GM19372 (cell line): ENCODE results near the gene AFAP1L1.

Source experiments
- ATAC-seq: cut with Tn5 transposase; IDR thresholded peaks from one replicate; pipeline ENCODE4 v1.9.1; 2021; ENCODE audit warnings: mild to moderate bottlenecking, low read depth, moderate library complexity; ENCODE audit not compliant: unreplicated experiment

The AFAP1L1 gene

GRCh38 chr5:149271716-149272563 lies at the start of gene AFAP1L1:
Gene AFAP1L1, plus strand, starts transcription at chr5:149271859. Its CDS starts 110 bp downstream, at chr5:149271969.
- no peak for ATAC-seq

- ATAC-seq = no peak
These were observed 48.4 kb upstream of the AFAP1L1 start for GRCh38 chr5:149223081-149223848.

DNA sequence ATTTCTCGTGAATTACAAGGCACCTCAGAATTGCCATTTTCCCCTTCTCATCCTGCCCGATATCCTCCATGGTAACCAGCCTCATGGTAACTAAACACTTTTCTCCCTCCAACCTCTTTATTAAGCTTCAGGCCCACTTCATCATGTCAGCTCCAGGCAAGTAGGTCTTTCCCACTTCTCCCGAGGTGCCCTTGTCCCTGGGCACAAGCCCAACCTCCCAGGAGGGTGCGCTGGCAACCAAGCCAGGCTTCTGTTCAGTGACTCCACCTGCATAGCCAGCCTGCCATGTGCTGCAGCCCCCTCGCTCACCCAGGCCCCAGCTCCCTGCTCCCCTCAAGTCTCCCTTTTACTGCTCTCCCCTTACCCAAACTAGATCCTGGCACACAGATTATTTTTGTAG lies 47.4 kb upstream of the AFAP1L1 start:
- no peak for ATAC-seq

DNA sequence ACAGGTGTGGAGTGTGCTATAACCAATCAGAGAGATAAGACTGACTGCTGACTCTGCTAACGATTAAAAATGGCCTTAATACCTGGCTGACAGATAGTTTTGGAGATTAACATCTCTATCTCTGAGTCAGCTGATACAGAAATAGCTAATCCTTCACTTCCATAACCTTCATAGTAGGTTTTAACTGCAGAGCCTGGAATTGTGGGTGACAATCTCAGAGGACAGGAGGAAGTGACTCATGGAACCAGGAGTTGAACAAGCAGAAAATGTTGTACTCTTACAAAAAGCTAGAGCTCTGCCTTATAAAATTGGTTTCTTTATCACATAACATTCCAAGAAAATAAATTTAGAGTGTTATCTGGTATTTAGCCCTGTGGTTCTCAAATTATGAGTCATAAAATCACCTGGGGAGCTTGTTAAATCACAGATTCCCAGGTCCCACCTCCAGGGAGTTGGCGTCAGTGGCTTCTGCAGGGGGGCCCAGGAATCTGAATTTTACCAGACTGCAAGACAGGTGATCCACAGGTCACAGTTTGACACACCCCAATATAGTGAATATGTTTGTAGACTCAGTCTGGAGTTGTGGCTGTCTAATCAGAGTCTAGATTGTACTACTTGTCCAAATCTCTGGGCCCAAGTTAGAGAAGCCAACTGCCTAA lies 44.4 kb upstream of the AFAP1L1 start:
- ATAC-seq = no peak

GRCh38 chr5:149228618-149229297 lies 42.9 kb upstream of the AFAP1L1 start:
- ATAC-seq = no peak

GRCh38 chr5:149229298-149229937 lies 42.2 kb upstream of the AFAP1L1 start:
- no peak for ATAC-seq

GRCh38 chr5:149235841-149236240 lies 35.8 kb upstream of the AFAP1L1 start:
- ATAC-seq = no peak

DNA sequence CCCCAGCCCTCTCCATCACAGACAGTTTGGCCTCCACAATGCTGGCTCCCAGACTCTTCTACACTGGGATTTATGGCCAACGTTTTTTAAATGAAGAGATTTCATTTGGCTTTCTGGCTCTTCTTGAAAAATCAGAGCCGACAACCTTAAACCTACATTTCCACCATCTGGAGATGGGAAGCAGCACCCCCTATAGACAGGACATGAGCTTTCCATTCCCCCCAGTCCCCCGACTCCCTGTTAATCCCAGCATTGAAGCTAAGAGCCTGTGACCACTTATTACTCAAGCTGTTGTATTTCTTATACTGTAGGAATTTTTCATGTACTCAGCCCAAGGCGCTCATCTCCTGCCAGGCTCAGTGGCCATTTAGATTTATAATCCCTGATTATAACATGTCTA lies 34.0 kb upstream of the AFAP1L1 start:
- ATAC-seq = no peak

- ATAC-seq = no peak
These were observed 33.1 kb upstream of the AFAP1L1 start for GRCh38 chr5:149238540-149238939.

DNA sequence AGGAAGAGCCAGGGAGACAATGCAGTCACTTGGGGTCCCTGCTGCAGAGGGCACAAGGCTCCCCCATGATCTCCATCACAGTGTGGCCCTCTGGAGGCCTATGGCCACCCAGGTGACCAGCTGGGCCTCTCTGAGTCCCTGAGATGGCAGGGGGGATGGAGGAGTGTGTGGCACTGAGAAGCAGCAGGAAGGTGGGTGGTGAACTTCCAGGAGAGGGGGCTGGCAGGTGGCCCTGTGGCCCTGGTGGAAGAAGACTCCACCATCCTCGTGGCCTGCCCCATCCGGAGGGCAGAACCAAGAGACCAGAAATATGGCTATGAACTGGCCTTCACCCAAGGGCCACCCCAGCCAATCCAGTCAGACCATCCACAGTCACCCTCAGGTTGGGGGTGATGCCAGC lies 31.7 kb upstream of the AFAP1L1 start:
- no peak for ATAC-seq

DNA sequence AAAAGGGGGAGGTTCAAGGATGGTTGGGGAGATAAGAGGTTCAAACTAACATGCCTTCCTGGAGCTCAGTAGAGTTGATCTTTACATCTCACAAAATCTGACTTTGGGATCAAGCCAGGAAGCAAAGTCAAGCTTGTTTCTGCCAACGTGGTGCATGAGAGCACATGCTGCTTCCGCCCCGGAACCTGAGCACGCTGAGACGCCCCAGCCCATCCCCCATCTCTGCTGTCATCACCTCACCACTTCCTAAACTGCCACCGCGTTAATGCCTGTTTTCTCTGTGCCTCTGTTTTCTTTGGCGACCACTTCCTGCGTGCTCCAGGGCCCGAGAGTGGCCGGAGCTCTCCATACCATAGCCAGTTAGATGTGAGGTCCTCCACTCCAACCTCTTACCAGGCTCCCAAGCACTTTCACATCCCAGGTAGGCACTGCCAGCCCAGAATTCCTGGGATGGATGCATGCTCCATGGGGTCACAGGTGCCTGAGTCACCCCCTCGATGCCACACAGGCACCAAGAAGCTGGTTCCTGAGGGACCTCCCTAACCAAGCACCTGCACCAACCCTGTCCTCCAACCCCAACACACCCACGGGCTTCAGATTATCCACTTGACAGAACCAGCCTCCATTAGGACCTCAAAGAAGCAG lies 31.2 kb upstream of the AFAP1L1 start:
- no peak for ATAC-seq

- no peak for ATAC-seq
These were observed 29.3 kb upstream of the AFAP1L1 start for GRCh38 chr5:149242339-149242738.

GRCh38 chr5:149246906-149247305 lies 24.8 kb upstream of the AFAP1L1 start:
- ATAC-seq = no peak

DNA sequence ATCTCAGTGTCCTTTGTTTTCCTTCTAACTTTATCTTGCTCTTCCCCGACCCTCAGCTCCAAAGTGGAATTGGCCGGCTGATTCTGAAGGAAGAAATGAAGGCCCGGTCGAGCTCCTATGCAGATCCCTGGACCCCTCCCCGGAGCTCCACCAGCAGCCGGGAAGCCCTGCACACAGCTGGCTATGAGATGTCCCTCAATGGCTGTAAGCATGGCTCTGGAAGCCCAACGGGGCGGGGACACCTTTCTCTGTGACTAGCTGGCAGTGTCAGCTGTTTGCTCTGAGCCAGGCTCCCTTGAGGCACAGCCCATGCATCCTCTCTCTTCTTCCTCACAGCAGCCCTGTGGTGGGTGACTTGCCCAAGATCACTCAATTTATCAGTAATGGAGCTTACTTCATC lies 23.9 kb upstream of the AFAP1L1 start:
- no peak for ATAC-seq

GRCh38 chr5:149251546-149251945 lies 20.1 kb upstream of the AFAP1L1 start:
- ATAC-seq = no peak

- ATAC-seq = no peak
These were observed 17.2 kb upstream of the AFAP1L1 start for GRCh38 chr5:149254506-149254905.

DNA sequence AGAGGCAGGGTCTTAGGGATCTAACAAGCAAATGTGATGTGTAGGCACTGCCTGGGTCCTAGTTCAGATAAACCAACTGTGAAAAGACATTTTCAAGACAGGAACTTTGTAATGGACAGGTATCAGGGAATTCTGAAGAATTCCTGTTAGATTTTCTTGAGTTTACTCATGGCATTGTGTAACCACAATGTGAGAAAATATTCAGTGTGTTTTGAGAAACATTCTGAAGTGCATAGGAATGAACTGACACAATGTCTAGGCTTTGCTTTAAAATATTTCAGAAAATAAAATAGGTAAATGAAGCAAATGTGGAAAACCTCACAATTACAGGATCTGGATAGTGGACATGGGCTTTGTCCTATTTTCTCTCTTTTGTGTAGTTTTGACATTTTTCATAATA lies 15.2 kb upstream of the AFAP1L1 start:
- no peak for ATAC-seq

DNA sequence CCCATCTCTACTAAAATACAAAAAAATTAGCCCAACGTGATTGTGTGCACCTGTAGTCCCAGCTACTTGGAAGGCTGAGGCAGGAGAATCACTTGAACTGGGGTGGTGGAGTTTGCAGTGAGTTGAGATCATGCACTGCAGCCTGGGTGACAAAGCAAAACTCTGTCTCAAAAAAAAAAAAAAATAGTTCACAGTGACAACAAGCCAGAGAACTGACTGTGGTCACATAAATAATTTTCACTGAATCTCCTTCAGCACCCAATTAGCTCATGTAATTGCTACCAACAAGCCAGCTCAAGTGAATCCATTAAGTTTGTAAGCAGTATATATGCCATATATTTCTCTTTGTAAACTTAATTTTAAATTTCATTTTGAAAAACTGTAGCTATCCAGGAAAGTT lies 14.5 kb upstream of the AFAP1L1 start:
- no peak for ATAC-seq

GRCh38 chr5:149257889-149258705 lies 13.6 kb upstream of the AFAP1L1 start:
- no peak for ATAC-seq
